BLaER1 treated with 17β-estradiol and CSF1 and Interleukin-3, amounts not matched to agents 10 nM and 100 nM (cell line): ENCODE measurements around the gene SYNDIG1.

Experiments used
- H3K27ac ChIP-seq, 11 experiments: shearing (Covaris generic); formaldehyde crosslinking; 2 replicates each; pipeline ENCODE4 v1.8.1; 2022
- H3K27me3 ChIP-seq, 11 experiments: shearing (Covaris generic); formaldehyde crosslinking; 2 replicates each; pipeline ENCODE4 v1.8.1; 2022
- H3K36me3 ChIP-seq, 11 experiments: shearing (Covaris generic); formaldehyde crosslinking; 2 replicates each; pipeline ENCODE4 v1.8.1; 2022
- H3K4me1 ChIP-seq, 10 experiments: shearing (Covaris generic); formaldehyde crosslinking; 2 replicates each; pipeline ENCODE4 v1.8.1; 2022
- H3K4me2 ChIP-seq, 11 experiments: shearing (Covaris generic); formaldehyde crosslinking; 2 replicates each; pipeline ENCODE4 v1.8.1; 2022
- H3K4me3 ChIP-seq, 10 experiments: shearing (Covaris generic); formaldehyde crosslinking; 2 replicates each; pipeline ENCODE4 v1.8.1; 2022
- H3K9ac ChIP-seq, 11 experiments: shearing (Covaris generic); formaldehyde crosslinking; 2 replicates each; pipeline ENCODE4 v1.8.1; 2022
- H3K9me3 ChIP-seq, 11 experiments: shearing (Covaris generic); formaldehyde crosslinking; replicated peaks in 1 of 11; 2 replicates each; pipeline ENCODE4 v1.8.1; 2022
- H4K20me1 ChIP-seq, 11 experiments: shearing (Covaris generic); formaldehyde crosslinking; 2 replicates each; pipeline ENCODE4 v1.8.1; 2022
- Cebpa-rat ChIP-seq, 11 experiments: shearing (Covaris generic); IDR thresholded peaks; 2 replicates each; pipeline ENCODE4 v1.8.1; 2022

SYNDIG1 gene

DNA sequence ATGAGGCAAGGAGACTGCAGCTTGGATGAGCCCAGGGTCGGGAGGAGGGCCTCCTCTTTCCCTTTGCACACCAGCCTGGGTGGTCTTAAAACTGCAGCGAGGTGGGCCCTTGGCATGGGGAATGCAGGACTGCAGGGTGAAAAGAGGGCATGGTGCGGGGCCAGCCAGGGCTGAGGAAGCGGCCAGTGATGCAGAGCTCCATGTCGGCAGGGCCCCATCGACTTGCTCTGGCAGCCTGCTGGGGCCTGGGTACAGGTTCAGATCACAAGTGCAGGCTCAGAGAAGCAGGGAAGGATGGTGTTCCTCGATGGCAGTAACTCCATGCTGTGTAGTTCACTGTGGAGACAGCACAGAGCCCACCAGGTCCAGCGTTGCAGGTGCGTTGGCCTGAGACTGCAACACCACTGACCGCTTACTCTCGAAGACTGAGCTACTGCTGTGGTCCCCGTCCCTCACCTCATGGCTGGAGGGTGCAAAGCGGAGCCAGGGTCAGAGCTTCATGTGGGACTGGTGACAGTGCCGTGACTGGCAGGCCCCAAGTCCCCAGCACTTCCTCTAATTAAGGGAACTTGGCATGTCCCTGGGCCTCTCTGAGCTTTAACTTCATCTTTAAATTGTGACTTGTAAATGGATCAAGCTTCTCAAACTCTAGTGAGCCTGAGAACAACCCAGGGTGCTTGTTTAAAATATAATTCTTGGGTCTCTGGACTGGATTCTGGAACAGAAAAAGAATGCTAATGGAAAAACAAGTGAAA is 223.2 kb downstream of the SYNDIG1 start:
- Histone ChIP-seq H3K27ac (no peak overlapping the region), H3K4me3 (no peak overlapping the region), H3K9ac (no peak overlapping the region), H3K9me3 (peaks cover 4 to 13% (median 6%) of the 10 kb centered on the region in 11 experiments; a peak in 21 of 22 replicates), H3K36me3 (no peaks in the 10 kb centered on the region), H3K27me3 (no peaks in the 10 kb centered on the region), H3K4me2 (peak overlapping the region in 2 of 11 experiments; percentile 12; a peak in 2 of 22 replicates), H4K20me1 (no peaks in the 10 kb centered on the region), H3K4me1 (peaks cover 0 to 15% (median 4%) of the 10 kb centered on the region in 10 experiments; a peak in 14 of 20 replicates)
- no peak for TF ChIP-seq Cebpa-rat (IDR thresholded peaks at IDR 0.05)

DNA sequence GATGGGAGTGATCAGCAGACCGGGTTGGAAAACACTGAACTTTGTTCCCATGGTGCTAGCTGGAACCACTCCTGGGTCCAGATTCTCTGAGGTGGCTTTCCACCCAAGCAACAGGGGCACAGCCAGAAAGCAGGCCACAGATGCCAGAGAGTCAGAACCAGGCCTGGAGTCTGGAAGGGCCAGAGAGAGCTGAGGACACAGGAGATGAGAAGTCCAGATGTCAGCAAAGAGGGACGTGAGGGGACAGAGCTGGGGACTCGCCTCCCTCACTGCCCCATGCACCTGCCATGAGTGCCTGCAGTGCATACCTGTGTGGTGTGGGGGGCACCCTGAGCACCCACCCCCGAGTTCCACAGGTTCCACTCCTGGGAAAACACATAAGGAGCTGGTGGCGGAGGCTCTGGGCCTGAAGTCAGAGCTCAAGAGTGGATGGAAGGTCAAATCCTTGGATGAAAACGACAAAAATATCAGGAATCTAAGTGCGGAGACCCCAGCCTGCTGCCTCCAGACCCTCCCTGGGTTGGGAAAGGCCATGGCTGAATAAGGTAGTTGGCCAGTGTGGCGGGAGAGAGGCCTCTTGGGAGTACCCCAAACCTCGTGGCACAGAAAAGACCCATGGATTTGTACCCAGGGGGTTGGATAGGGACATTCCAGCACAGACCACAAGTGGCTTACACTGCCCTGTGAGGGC is 224.2 kb downstream of the SYNDIG1 start:
- Histone ChIP-seq H3K9ac (no peak overlapping the region), H3K27me3 (no peaks in the 10 kb centered on the region), H3K36me3 (no peaks in the 10 kb centered on the region), H3K4me3 (no peak overlapping the region), H3K4me2 (no peak overlapping the region), H4K20me1 (no peaks in the 10 kb centered on the region), H3K4me1 (peaks cover 5 to 25% (median 14%) of the 10 kb centered on the region in 10 experiments; a peak in 16 of 20 replicates), H3K9me3 (0 out of 22 replicates have a peak, but pooled peaks cover 0 to 5% (median 0%) of the 10 kb centered on the region in 11 experiments), H3K27ac (no peak overlapping the region)
- TF ChIP-seq Cebpa-rat (IDR thresholded peaks at IDR 0.05): no peak

DNA sequence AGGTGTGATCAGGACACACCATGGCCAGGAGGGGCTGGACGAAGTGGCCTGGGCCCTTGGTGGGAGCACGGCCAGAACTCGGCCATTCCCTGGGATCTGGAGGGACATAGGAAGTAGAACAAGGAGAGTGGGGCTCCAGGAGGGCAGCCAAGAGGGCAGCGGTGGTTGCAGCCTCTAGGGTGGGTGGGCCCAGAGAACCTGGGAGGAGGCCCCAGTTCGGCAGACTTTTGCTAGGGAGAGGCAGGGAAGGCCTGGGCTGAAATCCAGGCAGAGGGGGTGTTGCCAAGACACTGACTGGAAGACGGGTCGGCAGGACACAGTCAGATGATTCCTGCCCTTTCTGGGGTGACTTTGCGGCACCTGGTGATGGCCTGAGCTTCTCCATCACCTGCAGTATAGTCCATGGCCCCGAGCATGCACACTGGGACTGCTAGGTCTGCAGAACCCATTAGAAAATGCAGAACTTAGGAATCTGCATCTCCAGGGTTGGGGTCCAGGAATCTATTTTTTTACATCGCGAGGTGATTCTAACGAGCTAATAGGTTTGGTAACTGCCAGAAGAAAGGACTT is 224.8 kb downstream of the SYNDIG1 start:
- Histone ChIP-seq H3K9me3 (0 out of 22 replicates have a peak, but pooled peaks cover 0 to 3% (median 0%) of the 10 kb centered on the region in 11 experiments), H3K9ac (no peak overlapping the region), H3K36me3 (no peaks in the 10 kb centered on the region), H3K27ac (no peak overlapping the region), H4K20me1 (no peaks in the 10 kb centered on the region), H3K4me1 (peaks cover 5 to 31% (median 20%) of the 10 kb centered on the region in 10 experiments; a peak in 16 of 20 replicates), H3K4me3 (no peak overlapping the region), H3K27me3 (no peaks in the 10 kb centered on the region), H3K4me2 (no peak overlapping the region)
- TF ChIP-seq Cebpa-rat (IDR thresholded peaks at IDR 0.05): no peak

DNA sequence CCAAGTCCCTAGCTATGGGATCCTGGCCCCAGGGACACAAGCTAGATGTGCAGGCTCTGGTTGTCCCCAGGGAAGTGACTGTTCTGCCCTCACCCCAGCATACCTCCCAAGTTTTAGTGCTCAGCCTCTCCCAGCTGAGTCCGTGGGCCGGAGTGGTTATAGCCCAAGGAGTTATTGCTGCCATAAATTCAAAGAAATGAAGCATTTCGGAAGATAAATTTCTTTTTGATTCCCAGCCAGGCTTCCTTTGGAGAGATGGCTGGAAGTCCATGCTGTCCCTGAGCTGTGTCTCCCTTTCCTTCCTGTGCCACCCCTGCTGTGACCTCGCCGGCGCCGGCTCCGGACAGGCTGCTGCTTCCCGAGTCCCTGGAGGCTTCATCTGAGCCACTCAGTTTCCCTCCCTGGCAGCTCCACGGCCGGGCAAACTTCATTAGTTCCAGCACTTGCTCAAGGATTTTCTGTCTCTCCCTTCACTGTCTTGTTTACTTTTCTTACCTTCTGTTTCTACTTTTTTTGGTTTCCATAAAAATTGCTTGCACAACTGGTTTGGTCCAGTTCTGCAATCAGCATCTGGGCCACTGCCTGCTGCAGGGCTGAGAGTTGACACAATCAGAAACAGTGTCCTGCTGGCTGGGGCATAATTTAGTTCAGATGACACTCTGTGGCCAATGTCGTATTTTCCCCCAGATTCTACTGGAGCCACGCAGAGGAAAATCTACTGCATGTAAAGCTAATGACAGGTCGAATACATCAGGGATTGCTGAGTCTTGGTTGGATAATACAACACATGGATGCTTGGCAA is 225.5 kb downstream of the SYNDIG1 start:
- Histone ChIP-seq H3K4me1 (peaks cover 5 to 38% (median 25%) of the 10 kb centered on the region in 10 experiments; a peak in 16 of 20 replicates), H3K9ac (no peak overlapping the region), H3K4me3 (no peak overlapping the region), H3K9me3 (0 out of 22 replicates have a peak, but pooled peaks cover 0 to 3% (median 0%) of the 10 kb centered on the region in 11 experiments), H3K27me3 (no peaks in the 10 kb centered on the region), H3K4me2 (no peak overlapping the region), H4K20me1 (no peaks in the 10 kb centered on the region), H3K27ac (no peak overlapping the region), H3K36me3 (no peaks in the 10 kb centered on the region)
- no peak for TF ChIP-seq Cebpa-rat (IDR thresholded peaks at IDR 0.05)

DNA sequence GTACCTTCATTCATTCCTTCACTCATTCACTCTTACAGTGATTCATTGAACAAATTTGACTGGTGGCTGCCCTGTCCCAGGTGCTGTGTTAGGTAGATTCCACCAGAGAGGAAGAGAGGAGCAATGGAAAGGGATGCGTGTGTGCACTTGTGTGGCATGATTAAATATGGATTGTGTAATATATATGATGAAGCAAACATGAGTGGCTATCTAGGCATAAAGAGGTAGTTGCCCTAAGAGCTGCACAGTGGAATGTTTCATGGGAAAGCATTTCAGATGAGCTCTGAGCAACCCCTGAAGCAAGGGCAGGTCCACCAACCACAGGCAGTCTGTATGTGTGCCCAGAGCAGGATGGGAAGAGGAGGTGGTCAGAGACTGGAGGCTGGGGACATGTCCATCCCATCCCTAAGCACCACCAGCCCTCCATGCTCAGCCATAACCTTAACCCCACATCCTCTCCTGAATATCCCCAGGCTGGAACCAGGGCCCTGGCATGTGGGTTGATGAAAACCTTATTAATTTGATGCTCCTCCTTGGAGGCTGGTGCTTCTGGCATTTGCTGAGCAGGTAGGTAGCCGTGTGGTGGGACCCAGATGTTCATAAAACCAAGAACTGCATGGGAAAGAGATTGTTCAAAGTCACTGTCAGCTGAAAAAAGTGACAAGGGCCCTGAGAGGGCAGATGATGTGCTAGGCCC is 226.2 kb downstream of the SYNDIG1 start:
- H3K27me3 ChIP-seq: no peaks in the 10 kb centered on the region
- no peak overlapping the region for H3K4me2 ChIP-seq
- no peaks in the 10 kb centered on the region for H3K36me3 ChIP-seq
- H3K9me3 ChIP-seq: 0 out of 22 replicates have a peak, but pooled peaks cover 0 to 3% (median 0%) of the 10 kb centered on the region in 11 experiments
- H3K4me1 ChIP-seq: peaks cover 5 to 42% (median 28%) of the 10 kb centered on the region in 10 experiments; a peak in 16 of 20 replicates
- TF ChIP-seq Cebpa-rat (IDR thresholded peaks at IDR 0.05): no peak
- no peak overlapping the region for H3K4me3 ChIP-seq
- H3K27ac ChIP-seq: no peak overlapping the region
- no peaks in the 10 kb centered on the region for H4K20me1 ChIP-seq
- no peak overlapping the region for H3K9ac ChIP-seq

DNA sequence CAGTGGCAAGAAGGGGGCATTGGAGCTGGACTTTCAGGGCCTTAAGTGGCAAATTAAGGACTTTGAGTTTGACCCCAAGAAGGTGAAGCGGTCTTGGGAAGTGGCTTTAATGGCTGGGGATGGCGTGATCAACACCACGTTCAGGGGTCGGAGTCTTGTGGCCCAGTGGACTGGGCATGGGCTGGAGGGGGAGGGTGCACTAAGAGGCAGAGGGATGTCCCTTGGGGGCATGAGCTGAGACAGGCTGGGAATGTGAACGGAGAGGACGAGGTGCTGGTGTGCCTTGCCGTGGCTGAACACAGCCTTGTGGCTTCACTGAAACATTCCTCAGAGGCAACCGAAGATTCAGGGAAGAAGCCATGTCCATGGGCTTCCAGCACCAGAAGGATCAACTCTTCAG is 227.0 kb downstream of the SYNDIG1 start:
- no peaks in the 10 kb centered on the region for H4K20me1 ChIP-seq
- no peaks in the 10 kb centered on the region for H3K36me3 ChIP-seq
- H3K9me3 ChIP-seq: 0 out of 22 replicates have a peak, but pooled peaks cover 0 to 3% (median 0%) of the 10 kb centered on the region in 11 experiments
- no peak overlapping the region for H3K4me2 ChIP-seq
- no peaks in the 10 kb centered on the region for H3K27me3 ChIP-seq
- no peak overlapping the region for H3K9ac ChIP-seq
- no peak for TF ChIP-seq Cebpa-rat (IDR thresholded peaks at IDR 0.05)
- H3K4me3 ChIP-seq: no peak overlapping the region
- no peak overlapping the region for H3K27ac ChIP-seq
- peaks cover 5 to 42% (median 28%) of the 10 kb centered on the region in 10 experiments; a peak in 16 of 20 replicates for H3K4me1 ChIP-seq

DNA sequence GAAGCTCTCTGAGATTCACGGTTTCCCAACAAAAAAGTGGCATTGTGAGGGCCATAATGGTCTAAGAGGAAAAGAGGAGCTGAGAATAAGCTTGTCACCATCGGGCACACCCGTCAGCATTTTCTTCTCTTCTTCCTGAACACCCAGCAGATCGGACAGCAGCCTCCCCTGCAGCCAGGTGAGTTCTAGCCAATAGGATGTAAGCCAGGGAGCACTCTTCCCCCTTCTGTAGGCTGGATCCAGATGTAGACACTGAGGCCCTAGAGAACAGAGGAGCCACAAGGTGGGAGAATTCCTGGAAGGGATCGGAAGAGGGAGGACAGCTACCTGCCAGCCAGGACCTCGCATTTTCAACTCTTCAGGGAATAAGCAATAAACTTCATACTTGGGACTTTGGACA is 228.0 kb downstream of the SYNDIG1 start:
- peak overlapping the region in 1 of 11 experiments; percentile 33; a peak in 2 of 22 replicates for H3K27ac ChIP-seq
- H3K27me3 ChIP-seq: no peaks in the 10 kb centered on the region
- no peaks in the 10 kb centered on the region for H4K20me1 ChIP-seq
- H3K36me3 ChIP-seq: no peaks in the 10 kb centered on the region
- H3K4me3 ChIP-seq: no peak overlapping the region
- peak overlapping the region in 8 of 11 experiments; percentile 46 to 81 (median 64); a peak in 15 of 22 replicates for H3K4me2 ChIP-seq
- H3K9ac ChIP-seq: no peak overlapping the region
- H3K9me3 ChIP-seq: 0 out of 22 replicates have a peak, but pooled peaks cover 0 to 3% (median 0%) of the 10 kb centered on the region in 11 experiments
- no peak for TF ChIP-seq Cebpa-rat (IDR thresholded peaks at IDR 0.05)
- peaks cover 5 to 42% (median 28%) of the 10 kb centered on the region in 10 experiments; a peak in 16 of 20 replicates for H3K4me1 ChIP-seq

DNA sequence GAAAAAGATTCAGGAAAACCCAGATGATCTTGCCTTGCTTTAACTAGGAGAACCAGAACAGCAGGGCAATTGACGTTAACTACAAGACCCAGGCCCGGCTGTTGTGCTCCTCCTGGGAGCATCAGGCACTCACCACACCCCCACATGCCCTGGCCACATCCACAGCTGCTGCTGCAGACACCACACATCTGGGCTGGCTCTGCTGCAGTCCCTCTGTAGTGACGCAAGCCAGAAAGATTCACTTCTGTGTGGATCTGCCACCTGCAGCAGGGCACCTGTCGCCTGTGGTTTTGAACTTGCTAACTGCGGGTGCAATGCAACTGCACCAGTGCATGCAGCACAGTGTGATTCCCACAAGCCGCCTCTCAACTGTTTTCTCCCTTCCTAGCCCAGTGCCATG is 228.8 kb downstream of the SYNDIG1 start:
- Histone ChIP-seq H3K27ac (peak overlapping the region in 4 of 11 experiments; percentile 2 to 45 (median 28); a peak in 5 of 22 replicates), H4K20me1 (no peaks in the 10 kb centered on the region), H3K4me3 (no peak overlapping the region), H3K9me3 (0 out of 22 replicates have a peak, but pooled peaks cover 0 to 3% (median 0%) of the 10 kb centered on the region in 11 experiments), H3K27me3 (no peaks in the 10 kb centered on the region), H3K4me1 (peaks cover 5 to 37% (median 28%) of the 10 kb centered on the region in 10 experiments; a peak in 16 of 20 replicates), H3K36me3 (no peaks in the 10 kb centered on the region), H3K9ac (no peak overlapping the region), H3K4me2 (peak overlapping the region in 10 of 11 experiments; percentile 27 to 81 (median 62); a peak in 19 of 22 replicates)
- no peak for TF ChIP-seq Cebpa-rat (IDR thresholded peaks at IDR 0.05)
